Measurements from ENCODE around the gene DISP3. TPM values are rescaled to one million over a fixed set of nuclear protein-coding genes. Genes with fewer than 3 reads are reported as not detected.

DISP3 gene
- total and polyA plus RNA-seq, 2 of the 13 experiments (the other 11 are each of a cell fraction or from before 2014, with no cell fraction given) = 0.08 to 0.13 TPM

DNA sequence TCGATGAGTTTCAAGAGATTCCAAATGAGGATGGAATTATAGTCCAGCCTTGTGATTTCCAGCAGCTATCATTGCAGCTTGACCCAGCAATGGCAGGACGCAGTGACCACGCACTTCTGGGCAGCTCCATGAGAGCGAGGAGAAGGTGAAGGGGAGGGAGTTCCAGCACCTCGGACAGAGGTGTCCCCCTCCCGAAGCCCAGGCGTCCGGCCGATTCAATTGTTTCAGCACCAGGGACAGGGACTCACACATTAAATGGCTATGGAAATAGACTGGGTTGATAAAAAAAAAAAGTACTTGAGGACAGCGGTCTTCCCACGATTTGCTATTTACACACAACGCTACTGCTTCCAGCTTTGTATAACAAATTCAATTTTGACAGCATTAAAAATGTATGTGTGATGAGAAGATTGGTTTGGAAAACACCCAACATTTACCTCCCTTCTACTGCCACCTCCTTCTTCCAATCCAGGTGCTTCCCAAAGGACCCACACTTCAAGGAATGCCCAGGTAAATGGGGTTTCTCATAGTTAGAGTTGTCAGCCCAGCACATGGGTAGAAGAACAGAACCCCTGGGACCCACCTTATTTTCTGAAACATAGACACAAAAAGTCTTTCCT is 71.8 kb downstream of the DISP3 start (continued):
- TF ChIP-seq ZNF460 (CRISPR knock-in tag; IDR thresholded peaks at IDR 0.05; ENCODE audit: borderline replicate concordance) (no peak), ZNF567 (CRISPR knock-in tag; IDR thresholded peaks at IDR 0.05; ENCODE audit: borderline replicate concordance) (0 out of 2 replicates have a peak, but pooled peaks have one; percentile 47), ZNF441 (CRISPR knock-in tag; IDR thresholded peaks at IDR 0.05; ENCODE audit: borderline replicate concordance) (peak; percentile 97), ZNF552 (CRISPR knock-in tag; IDR thresholded peaks at IDR 0.05; ENCODE audit: borderline replicate concordance) (peak; percentile 93), NFYC (CRISPR knock-in tag; IDR thresholded peaks at IDR 0.05) (peak; percentile 47; the same call in 1 of the 2 replicates), GTF3A (CRISPR knock-in tag; conservative IDR thresholded peaks at IDR 0.05) (no peak), MEIS2 (CRISPR knock-in tag; IDR thresholded peaks at IDR 0.05) (peak; percentile 97), SAFB2 (CRISPR knock-in tag; IDR thresholded peaks at IDR 0.05; ENCODE audit: borderline replicate concordance, low read depth) (peak; percentile 37; the same call in 1 of the 2 replicates), HMGA1 (CRISPR knock-in tag; conservative IDR thresholded peaks at IDR 0.05) (no peak), STAT5B (CRISPR knock-in tag; IDR thresholded peaks at IDR 0.05) (peak; percentile 99), TAF15 (IDR thresholded peaks at IDR 0.05; ENCODE audit: low read depth, low read length, poor library complexity, severe bottlenecking) (no peak), ARNTL (CRISPR knock-in tag; IDR thresholded peaks at IDR 0.05) (peak; percentile 81; the same call in 1 of the 2 replicates), ZNF547 (CRISPR knock-in tag; IDR thresholded peaks at IDR 0.05) (peak; percentile 88), ZNF574 (CRISPR knock-in tag; IDR thresholded peaks at IDR 0.05) (peak; percentile 85), ZNF891 (CRISPR knock-in tag; IDR thresholded peaks at IDR 0.05) (peak; percentile 85), RFX5 (IDR thresholded peaks at IDR 0.05; ENCODE audit: low read depth, low read length) (no peak), MAZ (IDR thresholded peaks at IDR 0.05; ENCODE audit: borderline replicate concordance, low read depth, low read length) (no peak; the same call in 1 of the 2 replicates), MAZ (CRISPR knock-in tag; IDR thresholded peaks at IDR 0.05; ENCODE audit: low read depth) (peak; percentile 76), PHF8 (CRISPR knock-in tag; IDR thresholded peaks at IDR 0.05) (no peak), AHR (CRISPR knock-in tag; IDR thresholded peaks at IDR 0.05) (peak; percentile 97), GABPB1 (CRISPR knock-in tag; IDR thresholded peaks at IDR 0.05) (peak; percentile 38; the same call in 1 of the 2 replicates), POGZ (CRISPR knock-in tag; IDR thresholded peaks at IDR 0.05) (no peak), RARG (CRISPR knock-in tag; IDR thresholded peaks at IDR 0.05; ENCODE audit: low read depth) (peak; percentile 69; the same call in 1 of the 2 replicates), SNAI1 (CRISPR knock-in tag; IDR thresholded peaks at IDR 0.05; ENCODE audit: borderline replicate concordance) (peak; percentile 90; the same call in 1 of the 2 replicates), ZMYM2 (CRISPR knock-in tag; IDR thresholded peaks at IDR 0.05) (no peak), RAD21 (CRISPR knock-in tag; IDR thresholded peaks at IDR 0.05) (no peak; the same call in 1 of the 2 replicates), HES4 (CRISPR knock-in tag; IDR thresholded peaks at IDR 0.05; ENCODE audit: borderline replicate concordance) (peak; percentile 99), ZNF382 (CRISPR knock-in tag; IDR thresholded peaks at IDR 0.05; ENCODE audit: borderline replicate concordance) (no peak), ZNF282 (IDR thresholded peaks at IDR 0.05; ENCODE audit: partially characterized antibody) (no peak), SP5 (CRISPR knock-in tag; IDR thresholded peaks at IDR 0.05; ENCODE audit: borderline replicate concordance, low read depth) (no peak)

Data from HepG2 (cell line).